ENCODE data around the gene KLHL42. TPM values are rescaled to one million over a fixed set of nuclear protein-coding genes. Genes with fewer than 3 reads are reported as not detected.

Gene KLHL42
- total RNA-seq, 4 donors from 2014 or later: 16.5 to 30.4 (median 23.9) TPM

GRCh38 chr12:27802936-27803335 lies 22.9 kb downstream of the KLHL42 start:
- Histone ChIP-seq H3K27me3 (no peaks in the 10 kb centered on the region), H3K4me3 (no peak overlapping the region), H3K36me3 (peaks cover 0 to 14% (median 0%) of the 10 kb centered on the region in 3 donors), H3K27ac (no peak overlapping the region), H3K4me1 (no peaks in the 10 kb centered on the region), H3K9me3 (no peaks in the 10 kb centered on the region)
- TF ChIP-seq POLR2A (IDR thresholded peaks at IDR 0.05) (no peak), CTCF (IDR thresholded peaks at IDR 0.05) (no peak)
- no peak for DNase-seq

- no peak for TF ChIP-seq CTCF (IDR thresholded peaks at IDR 0.05)
- TF ChIP-seq POLR2A (IDR thresholded peaks at IDR 0.05): no peak
- DNase-seq: no peak
- no peaks in the 10 kb centered on the region for H3K4me1 ChIP-seq
Observed at GRCh38 chr12:27805238-27805637, 25.2 kb downstream of the KLHL42 start.

GRCh38 chr12:27806259-27806658 lies 26.2 kb downstream of the KLHL42 start:
- Histone ChIP-seq H3K9me3 (no peaks in the 10 kb centered on the region), H3K36me3 (no peaks in the 10 kb centered on the region), H3K4me1 (no peaks in the 10 kb centered on the region), H3K4me3 (no peak overlapping the region), H3K27me3 (no peaks in the 10 kb centered on the region), H3K27ac (no peak overlapping the region)
- no peak for TF ChIP-seq CTCF (IDR thresholded peaks at IDR 0.05)
- TF ChIP-seq POLR2A (IDR thresholded peaks at IDR 0.05): no peak
- DNase-seq: no peak

More at GRCh38 chr12:27805238-27805637, 25.2 kb downstream of the KLHL42 start:
- no peak overlapping the region for H3K27ac ChIP-seq
- no peak overlapping the region for H3K4me3 ChIP-seq
- no peaks in the 10 kb centered on the region for H3K27me3 ChIP-seq
- no peaks in the 10 kb centered on the region for H3K9me3 ChIP-seq
- H3K36me3 ChIP-seq: no peaks in the 10 kb centered on the region

GRCh38 chr12:27807063-27807703 lies 27.1 kb downstream of the KLHL42 start:
- TF ChIP-seq POLR2A (IDR thresholded peaks at IDR 0.05): no peak
- DNase-seq: no peak
- H3K4me3 ChIP-seq: no peak overlapping the region
- no peaks in the 10 kb centered on the region for H3K4me1 ChIP-seq
- no peak overlapping the region for H3K27ac ChIP-seq
- H3K36me3 ChIP-seq: no peaks in the 10 kb centered on the region
- H3K27me3 ChIP-seq: no peaks in the 10 kb centered on the region
- H3K9me3 ChIP-seq: no peaks in the 10 kb centered on the region

- no peak overlapping the region for H3K4me3 ChIP-seq
- no peak overlapping the region for H3K27ac ChIP-seq
- no peaks in the 10 kb centered on the region for H3K36me3 ChIP-seq
- no peak for DNase-seq
- H3K4me1 ChIP-seq: no peaks in the 10 kb centered on the region
- no peak for TF ChIP-seq CTCF (IDR thresholded peaks at IDR 0.05)
- no peak for TF ChIP-seq POLR2A (IDR thresholded peaks at IDR 0.05)
- H3K27me3 ChIP-seq: no peaks in the 10 kb centered on the region
- no peaks in the 10 kb centered on the region for H3K9me3 ChIP-seq
Observed at GRCh38 chr12:27808841-27809240, 28.8 kb downstream of the KLHL42 start.

GRCh38 chr12:27810756-27811155 lies 30.7 kb downstream of the KLHL42 start:
- Histone ChIP-seq H3K9me3 (no peaks in the 10 kb centered on the region), H3K36me3 (no peaks in the 10 kb centered on the region), H3K27me3 (no peaks in the 10 kb centered on the region), H3K4me3 (no peak overlapping the region), H3K4me1 (peaks cover 0 to 8% (median 0%) of the 10 kb centered on the region in 4 donors), H3K27ac (no peak overlapping the region)
- TF ChIP-seq CTCF (IDR thresholded peaks at IDR 0.05): no peak
- no peak for TF ChIP-seq POLR2A (IDR thresholded peaks at IDR 0.05)
- no peak for DNase-seq

All from Peyer's patch (tissue), 4 donors.